Measurements from ENCODE around the gene GPR3.

- TF ChIP-seq, protein P1, sequence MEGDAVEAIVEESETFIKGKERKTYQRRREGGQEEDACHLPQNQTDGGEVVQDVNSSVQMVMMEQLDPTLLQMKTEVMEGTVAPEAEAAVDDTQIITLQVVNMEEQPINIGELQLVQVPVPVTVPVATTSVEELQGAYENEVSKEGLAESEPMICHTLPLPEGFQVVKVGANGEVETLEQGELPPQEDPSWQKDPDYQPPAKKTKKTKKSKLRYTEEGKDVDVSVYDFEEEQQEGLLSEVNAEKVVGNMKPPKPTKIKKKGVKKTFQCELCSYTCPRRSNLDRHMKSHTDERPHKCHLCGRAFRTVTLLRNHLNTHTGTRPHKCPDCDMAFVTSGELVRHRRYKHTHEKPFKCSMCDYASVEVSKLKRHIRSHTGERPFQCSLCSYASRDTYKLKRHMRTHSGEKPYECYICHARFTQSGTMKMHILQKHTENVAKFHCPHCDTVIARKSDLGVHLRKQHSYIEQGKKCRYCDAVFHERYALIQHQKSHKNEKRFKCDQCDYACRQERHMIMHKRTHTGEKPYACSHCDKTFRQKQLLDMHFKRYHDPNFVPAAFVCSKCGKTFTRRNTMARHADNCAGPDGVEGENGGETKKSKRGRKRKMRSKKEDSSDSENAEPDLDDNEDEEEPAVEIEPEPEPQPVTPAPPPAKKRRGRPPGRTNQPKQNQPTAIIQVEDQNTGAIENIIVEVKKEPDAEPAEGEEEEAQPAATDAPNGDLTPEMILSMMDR (IDR thresholded peaks at IDR 0.05): no peak
- TF ChIP-seq EP300 (IDR thresholded peaks at IDR 0.05): no peak
Measured at GRCh38 chr1:27366113-27366410, 26.4 kb upstream of the GPR3 start.

Data from stomach (tissue), 4 donors.